ENCODE data around the gene COPS9.

- TF ChIP-seq CTCF (conservative IDR thresholded peaks at IDR 0.05 in 1 of 2, IDR thresholded peaks at IDR 0.05 in 1 of 2; ENCODE audit: extremely low read depth in 1 of 2, insufficient read depth in 1 of 2, low read depth in 1 of 2, low read length in 2 of 2) (no peak), EZH2 (IDR thresholded peaks at IDR 0.05; ENCODE audit: borderline replicate concordance, low read length) (no peak)
Measured at GRCh38 chr2:240178564-240178963, 42.5 kb upstream of the COPS9 start.
